PC-3 (cell line): Measurements from ENCODE around the gene AFAP1L2.

Experiments used
- EZH2 ChIP-seq: fragments of 300-600 bp; sonication (generic); IDR thresholded peaks from one replicate; pipeline ENCODE4 v1.6.1; 2017; ENCODE audit warnings: antibody characterized with exemption, mild to moderate bottlenecking, low read length; ENCODE audit not compliant: unreplicated experiment
- EZH2phosphoT487 ChIP-seq: fragments of 300-600 bp; sonication (generic); IDR thresholded peaks from 2 replicates; pipeline ENCODE4 v1.6.1; 2018; ENCODE audit warnings: mild to moderate bottlenecking, antibody characterized with exemption, low read length, borderline replicate concordance
- TF ChIP-seq, protein P1 (sequence below): fragments of 300-600 bp; sonication (generic); conservative IDR thresholded peaks from 2 replicates; pipeline ENCODE4 v1.5.1; 2017; ENCODE audit warnings: antibody characterized with exemption, low read depth, mild to moderate bottlenecking, low read length

DNA sequence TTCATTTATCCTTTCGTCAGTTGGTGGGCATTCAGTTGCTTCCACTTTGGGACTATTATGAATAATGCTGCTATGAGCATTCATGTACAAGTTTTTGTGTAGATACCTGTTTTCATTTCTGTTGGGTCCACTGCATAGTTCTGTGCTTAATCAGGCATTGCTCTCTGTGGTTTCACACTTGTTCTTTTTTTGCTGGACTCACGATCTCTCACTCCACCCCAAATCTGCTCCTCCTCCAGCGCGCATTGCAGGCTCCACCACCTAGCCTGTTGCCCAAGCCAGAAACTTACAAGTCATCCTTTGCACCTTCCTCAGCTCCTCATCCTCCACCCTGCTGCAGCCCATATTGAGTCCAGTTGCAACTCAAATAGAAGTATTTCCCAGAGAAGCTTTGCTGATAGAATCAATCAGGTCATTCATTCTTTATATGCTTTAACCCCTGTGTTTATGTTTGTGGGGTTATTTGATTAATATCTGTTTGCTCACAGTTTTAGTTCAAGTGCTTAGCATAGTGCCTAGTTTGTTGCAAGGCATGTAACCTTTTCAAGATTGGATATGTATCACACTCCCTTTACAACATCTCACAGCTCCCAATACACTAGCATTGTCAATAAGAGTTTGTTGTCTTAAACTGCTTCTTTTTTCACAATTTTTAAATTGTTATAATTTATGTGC lies 16.6 kb upstream of the AFAP1L2 start:
- TF ChIP-seq, protein P1, sequence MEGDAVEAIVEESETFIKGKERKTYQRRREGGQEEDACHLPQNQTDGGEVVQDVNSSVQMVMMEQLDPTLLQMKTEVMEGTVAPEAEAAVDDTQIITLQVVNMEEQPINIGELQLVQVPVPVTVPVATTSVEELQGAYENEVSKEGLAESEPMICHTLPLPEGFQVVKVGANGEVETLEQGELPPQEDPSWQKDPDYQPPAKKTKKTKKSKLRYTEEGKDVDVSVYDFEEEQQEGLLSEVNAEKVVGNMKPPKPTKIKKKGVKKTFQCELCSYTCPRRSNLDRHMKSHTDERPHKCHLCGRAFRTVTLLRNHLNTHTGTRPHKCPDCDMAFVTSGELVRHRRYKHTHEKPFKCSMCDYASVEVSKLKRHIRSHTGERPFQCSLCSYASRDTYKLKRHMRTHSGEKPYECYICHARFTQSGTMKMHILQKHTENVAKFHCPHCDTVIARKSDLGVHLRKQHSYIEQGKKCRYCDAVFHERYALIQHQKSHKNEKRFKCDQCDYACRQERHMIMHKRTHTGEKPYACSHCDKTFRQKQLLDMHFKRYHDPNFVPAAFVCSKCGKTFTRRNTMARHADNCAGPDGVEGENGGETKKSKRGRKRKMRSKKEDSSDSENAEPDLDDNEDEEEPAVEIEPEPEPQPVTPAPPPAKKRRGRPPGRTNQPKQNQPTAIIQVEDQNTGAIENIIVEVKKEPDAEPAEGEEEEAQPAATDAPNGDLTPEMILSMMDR = no peak
- TF ChIP-seq EZH2 (no peak), EZH2phosphoT487 (no peak)
